HepG2 (cell line): ENCODE measurements around the gene G6PC3. TPM values are rescaled to one million over a fixed set of nuclear protein-coding genes. Genes with fewer than 3 reads are reported as not detected.

Experiments used
- ARNTL ChIP-seq: sonication (generic); formaldehyde crosslinking; IDR thresholded peaks from 2 replicates; pipeline ENCODE4 v1.4.0; 2020; ENCODE audit warnings: mild to moderate bottlenecking, missing genetic modification reagents
- CAMTA2 ChIP-seq: sonication (generic); formaldehyde crosslinking; IDR thresholded peaks from 2 replicates; pipeline ENCODE4 v1.4.0; 2020; ENCODE audit warnings: mild to moderate bottlenecking, missing genetic modification reagents, borderline replicate concordance
- DR1 ChIP-seq: sonication (generic); formaldehyde crosslinking; IDR thresholded peaks from 2 replicates; pipeline ENCODE4 v1.8.0; 2021; ENCODE audit warnings: mild to moderate bottlenecking, missing genetic modification reagents, inconsistent platforms
- ERF ChIP-seq: IDR thresholded peaks from 2 replicates; pipeline ENCODE4 v1.6.1; 2018; ENCODE audit warnings: missing biosample characterization, missing genetic modification reagents
- HNF1B ChIP-seq: sonication (generic); formaldehyde crosslinking; IDR thresholded peaks from 2 replicates; pipeline ENCODE4 v1.5.1; 2020; ENCODE audit warnings: mild to moderate bottlenecking, moderate library complexity, missing genetic modification reagents
- HNF4A ChIP-seq: sonication (generic); formaldehyde crosslinking; IDR thresholded peaks from 2 replicates; pipeline ENCODE4 v1.4.0; 2020; ENCODE audit warnings: missing genetic modification reagents
- KLF11 ChIP-seq: IDR thresholded peaks from 2 replicates; pipeline ENCODE4 v1.6.1; 2016; ENCODE audit warnings: missing compliant biosample characterization
- KLF13 ChIP-seq: sonication (generic); formaldehyde crosslinking; IDR thresholded peaks from 2 replicates; pipeline ENCODE4 v1.4.0; 2020; ENCODE audit warnings: mild to moderate bottlenecking, missing genetic modification reagents
- MIER2 ChIP-seq: IDR thresholded peaks from 2 replicates; pipeline ENCODE4 v1.6.1; 2016; ENCODE audit warnings: missing biosample characterization, missing genetic modification reagents
- NFAT5 ChIP-seq: sonication (generic); formaldehyde crosslinking; IDR thresholded peaks from 2 replicates; pipeline ENCODE4 v1.4.0; 2020; ENCODE audit warnings: missing genetic modification reagents
- SAP130 ChIP-seq: IDR thresholded peaks from 2 replicates; pipeline ENCODE4 v1.6.1; 2016; ENCODE audit warnings: low read depth
- SNRNP70 ChIP-seq: fragments of 200-400 bp; formaldehyde crosslinking; IDR thresholded peaks from 2 replicates; pipeline ENCODE4 v1.6.1; 2017; ENCODE audit warnings: mild to moderate bottlenecking, low read depth, low read length, moderate library complexity
- TFE3 ChIP-seq: IDR thresholded peaks from 2 replicates; pipeline ENCODE4 v1.6.1; 2016
- ZC3H13 ChIP-seq: sonication (generic); formaldehyde crosslinking; IDR thresholded peaks from 2 replicates; pipeline ENCODE4 v1.8.1; 2023; ENCODE audit warnings: mild to moderate bottlenecking, missing genetic modification reagents, moderate library complexity
- ZNF333 ChIP-seq: sonication (generic); formaldehyde crosslinking; IDR thresholded peaks from 2 replicates; pipeline ENCODE4 v1.4.0; 2020; ENCODE audit warnings: mild to moderate bottlenecking, missing genetic modification reagents, borderline replicate concordance
- ZNF382 ChIP-seq: sonication (generic); formaldehyde crosslinking; IDR thresholded peaks from 2 replicates; pipeline ENCODE4 v1.5.0; 2020; ENCODE audit warnings: missing genetic modification reagents, mild to moderate bottlenecking, borderline replicate concordance
- ZNF572 ChIP-seq: sonication (generic); formaldehyde crosslinking; IDR thresholded peaks from 2 replicates; pipeline ENCODE4 v1.5.1; 2020; ENCODE audit warnings: mild to moderate bottlenecking, missing genetic modification reagents
- ZNF749 ChIP-seq: sonication (generic); formaldehyde crosslinking; IDR thresholded peaks from 2 replicates; pipeline ENCODE4 v1.8.0; 2022; ENCODE audit warnings: mild to moderate bottlenecking, missing genetic modification reagents, moderate library complexity, borderline replicate concordance
- ZNF766 ChIP-seq: sonication (generic); formaldehyde crosslinking; IDR thresholded peaks from 2 replicates; pipeline ENCODE4 v1.5.0; 2020; ENCODE audit warnings: missing genetic modification reagents, borderline replicate concordance
- polyA plus RNA-seq, 8 experiments: library from polyadenylated mRNA; depleted of rRNA in 3 of 8; stranded (reverse) in 7 of 8; unstranded in 1 of 8; fragments of >200 nt; fragmentation: Illumina TruSeq in 4 of 8; extraction: Trizol in 4 of 8; gene quantifications; 2 replicates each; pipeline versions ENCODE4 v1.2.1 to v1.2.3, GENCODE V29; 2011 to 2016; ENCODE audit warnings: low read depth in 4 of 8, missing spikeins in 1 of 8, mixed read lengths in 1 of 8; ENCODE audit not compliant: insufficient read depth in 1 of 8
- total RNA-seq, 5 experiments: library from RNA; depleted of rRNA; stranded (reverse); fragments of >200 nt; fragmentation: Illumina TruSeq; extraction: Trizol; gene quantifications; 2 replicates each; pipeline ENCODE4 v1.2.3, GENCODE V29; 2016; ENCODE audit warnings: low read depth in 1 of 5
- TF ChIP-seq, protein P1 (sequence below): sonication (generic); formaldehyde crosslinking; IDR thresholded peaks from 2 replicates; pipeline ENCODE4 v1.5.1; 2020; ENCODE audit warnings: mild to moderate bottlenecking, missing genetic modification reagents, moderate library complexity

G6PC3 gene
- total and polyA plus RNA-seq, 2 of the 13 experiments (the other 11 are each of a cell fraction or from before 2014, with no cell fraction given), result 38.5 to 75.8 TPM

GRCh38 chr17:44108440-44109311, 38.1 kb downstream of the G6PC3 start (continued):
- TF ChIP-seq NFAT5 (CRISPR knock-in tag) (no peak), SNRNP70 (no peak), ZNF382 (no peak), MIER2 (peak; percentile 34; the same call in 1 of the 2 replicates), ZNF749 (CRISPR knock-in tag) (peak; percentile 21; the same call in 1 of the 2 replicates), ZNF572 (CRISPR knock-in tag) (peak; percentile 71; the same call in 1 of the 2 replicates), CAMTA2 (no peak), KLF11 (CRISPR knock-in tag) (peak; percentile 90), ARNTL (CRISPR knock-in tag) (peak; percentile 86), TFE3 (CRISPR knock-in tag) (0 out of 2 replicates have a peak, but pooled peaks have one; percentile 43), HNF1B (CRISPR knock-in tag) (0 out of 2 replicates have a peak, but pooled peaks have one; percentile 30), ZC3H13 (no peak; the same call in 1 of the 2 replicates), HNF4A (CRISPR knock-in tag) (peak; percentile 80), ZNF766 (CRISPR knock-in tag) (no peak), DR1 (CRISPR knock-in tag) (no peak), ZNF333 (CRISPR knock-in tag) (no peak), SAP130 (CRISPR knock-in tag) (peak; percentile 96), KLF13 (CRISPR knock-in tag) (no peak), ERF (CRISPR knock-in tag) (peak; percentile 94; the same call in 1 of the 2 replicates)
- TF ChIP-seq, protein P1, sequence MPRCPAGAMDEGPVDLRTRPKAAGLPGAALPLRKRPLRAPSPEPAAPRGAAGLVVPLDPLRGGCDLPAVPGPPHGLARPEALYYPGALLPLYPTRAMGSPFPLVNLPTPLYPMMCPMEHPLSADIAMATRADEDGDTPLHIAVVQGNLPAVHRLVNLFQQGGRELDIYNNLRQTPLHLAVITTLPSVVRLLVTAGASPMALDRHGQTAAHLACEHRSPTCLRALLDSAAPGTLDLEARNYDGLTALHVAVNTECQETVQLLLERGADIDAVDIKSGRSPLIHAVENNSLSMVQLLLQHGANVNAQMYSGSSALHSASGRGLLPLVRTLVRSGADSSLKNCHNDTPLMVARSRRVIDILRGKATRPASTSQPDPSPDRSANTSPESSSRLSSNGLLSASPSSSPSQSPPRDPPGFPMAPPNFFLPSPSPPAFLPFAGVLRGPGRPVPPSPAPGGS (CRISPR knock-in tag), result peak; percentile 75
